HEK293 (cell line): ENCODE measurements around the gene HTR1D.
A peak's percentile ranks its signal among the peaks of the same experiment; 100 is the strongest.

Experiments used
- BCL11B ChIP-seq: fragments of 450-650 bp; formaldehyde crosslinking; IDR thresholded peaks from 2 replicates; pipeline ENCODE4 v1.5.1; 2016; ENCODE audit warnings: low read depth, missing biosample characterization, missing genetic modification characterization
- CTCF ChIP-seq: fragments of 450-650 bp; formaldehyde crosslinking; IDR thresholded peaks from 2 replicates; pipeline ENCODE4 v1.5.1; 2016; ENCODE audit warnings: missing biosample characterization, missing genetic modification characterization
- EGR2 ChIP-seq: fragments of 450-650 bp; formaldehyde crosslinking; IDR thresholded peaks from 2 replicates; pipeline ENCODE4 v1.5.1; 2016; ENCODE audit warnings: low read depth, missing biosample characterization, missing genetic modification characterization
- GLIS1 ChIP-seq: fragments of 450-650 bp; formaldehyde crosslinking; IDR thresholded peaks from 2 replicates; pipeline ENCODE4 v1.5.1; 2016; ENCODE audit warnings: missing biosample characterization, missing genetic modification characterization
- GLIS2 ChIP-seq: fragments of 450-650 bp; formaldehyde crosslinking; IDR thresholded peaks from 2 replicates; pipeline ENCODE4 v1.5.1; 2016; ENCODE audit warnings: missing biosample characterization, missing genetic modification characterization
- HIC1 ChIP-seq: fragments of 450-650 bp; formaldehyde crosslinking; IDR thresholded peaks from 2 replicates; pipeline ENCODE4 v1.5.1; 2016; ENCODE audit warnings: missing biosample characterization, missing genetic modification characterization
- HOXD13 ChIP-seq: sonication (generic); formaldehyde crosslinking; IDR thresholded peaks from 2 replicates; pipeline ENCODE4 v1.8.0; 2022; ENCODE audit warnings: missing genetic modification reagents, borderline replicate concordance
- OSR2 ChIP-seq: fragments of 450-650 bp; formaldehyde crosslinking; IDR thresholded peaks from 2 replicates; pipeline ENCODE4 v1.5.1; 2016; ENCODE audit warnings: missing biosample characterization, missing genetic modification characterization
- SALL2 ChIP-seq: fragments of 450-650 bp; formaldehyde crosslinking; IDR thresholded peaks from 2 replicates; pipeline ENCODE4 v1.5.0; 2017; ENCODE audit warnings: missing biosample characterization, mild to moderate bottlenecking, missing genetic modification characterization, borderline replicate concordance
- SP2 ChIP-seq: fragments of 450-650 bp; formaldehyde crosslinking; IDR thresholded peaks from 2 replicates; pipeline ENCODE4 v1.5.1; 2016; ENCODE audit warnings: missing biosample characterization, missing genetic modification characterization
- WT1 ChIP-seq: fragments of 450-650 bp; formaldehyde crosslinking; IDR thresholded peaks from 2 replicates; pipeline ENCODE4 v1.5.1; 2016; ENCODE audit warnings: missing biosample characterization, missing genetic modification characterization
- YY1 ChIP-seq: fragments of 450-650 bp; formaldehyde crosslinking; IDR thresholded peaks from 2 replicates; pipeline ENCODE4 v1.5.1; 2018; ENCODE audit warnings: missing biosample characterization, missing genetic modification characterization
- ZBTB7A ChIP-seq: fragments of 450-650 bp; formaldehyde crosslinking; IDR thresholded peaks from 2 replicates; pipeline ENCODE4 v1.5.1; 2016; ENCODE audit warnings: low read depth, missing biosample characterization, missing genetic modification characterization
- ZNF138 ChIP-seq: fragments of 450-650 bp; formaldehyde crosslinking; IDR thresholded peaks from 2 replicates; pipeline ENCODE4 v1.5.1; 2016; ENCODE audit warnings: missing biosample characterization, missing genetic modification characterization, borderline replicate concordance
- ZNF221 ChIP-seq: fragments of 450-650 bp; formaldehyde crosslinking; IDR thresholded peaks from 2 replicates; pipeline ENCODE4 v1.5.1; 2017; ENCODE audit warnings: missing biosample characterization, missing genetic modification characterization, borderline replicate concordance
- ZNF248 ChIP-seq: fragments of 450-650 bp; formaldehyde crosslinking; IDR thresholded peaks from 2 replicates; pipeline ENCODE4 v1.5.1; 2017; ENCODE audit warnings: missing biosample characterization, missing genetic modification characterization
- ZNF341 ChIP-seq: fragments of 450-650 bp; formaldehyde crosslinking; IDR thresholded peaks from 2 replicates; pipeline ENCODE4; 2016; ENCODE audit warnings: low read depth, missing biosample characterization, missing genetic modification characterization
- ZNF426 ChIP-seq: fragments of 450-650 bp; formaldehyde crosslinking; IDR thresholded peaks from 2 replicates; pipeline ENCODE4 v1.5.1; 2017; ENCODE audit warnings: missing biosample characterization, missing genetic modification characterization, mild to moderate bottlenecking, inconsistent platforms, moderate library complexity
- ZNF529 ChIP-seq: fragments of 450-650 bp; formaldehyde crosslinking; IDR thresholded peaks from 2 replicates; pipeline ENCODE4 v1.5.1; 2017; ENCODE audit warnings: missing genetic modification characterization, missing biosample characterization; ENCODE audit not compliant: insufficient replicate concordance
- ZNF76 ChIP-seq: fragments of 450-650 bp; formaldehyde crosslinking; IDR thresholded peaks from 2 replicates; pipeline ENCODE4; 2016; ENCODE audit warnings: low read depth, missing biosample characterization, missing genetic modification characterization, borderline replicate concordance
- ZNF791 ChIP-seq: fragments of 450-650 bp; formaldehyde crosslinking; IDR thresholded peaks from 2 replicates; pipeline ENCODE4 v1.5.1; 2016; ENCODE audit warnings: missing biosample characterization, missing genetic modification characterization
- ZNF830 ChIP-seq: fragments of 450-650 bp; IDR thresholded peaks from 2 replicates; pipeline ENCODE4 v1.5.0; 2018; ENCODE audit warnings: missing biosample characterization, missing genetic modification characterization, low read depth, mild to moderate bottlenecking, moderate library complexity
- ZSCAN16 ChIP-seq: fragments of 450-650 bp; formaldehyde crosslinking; IDR thresholded peaks from 2 replicates; pipeline ENCODE4 v1.5.1; 2016; ENCODE audit warnings: missing biosample characterization, missing genetic modification characterization
- TF ChIP-seq, protein P1 (sequence below): fragments of 450-650 bp; formaldehyde crosslinking; IDR thresholded peaks from 2 replicates; pipeline ENCODE4 v1.5.1; 2016; ENCODE audit warnings: missing biosample characterization, missing genetic modification characterization
- TF ChIP-seq, protein P2 (sequence below): fragments of 450-650 bp; formaldehyde crosslinking; IDR thresholded peaks from 2 replicates; pipeline ENCODE4 v1.5.1; 2016; ENCODE audit warnings: missing biosample characterization, missing genetic modification characterization

Gene HTR1D

DNA sequence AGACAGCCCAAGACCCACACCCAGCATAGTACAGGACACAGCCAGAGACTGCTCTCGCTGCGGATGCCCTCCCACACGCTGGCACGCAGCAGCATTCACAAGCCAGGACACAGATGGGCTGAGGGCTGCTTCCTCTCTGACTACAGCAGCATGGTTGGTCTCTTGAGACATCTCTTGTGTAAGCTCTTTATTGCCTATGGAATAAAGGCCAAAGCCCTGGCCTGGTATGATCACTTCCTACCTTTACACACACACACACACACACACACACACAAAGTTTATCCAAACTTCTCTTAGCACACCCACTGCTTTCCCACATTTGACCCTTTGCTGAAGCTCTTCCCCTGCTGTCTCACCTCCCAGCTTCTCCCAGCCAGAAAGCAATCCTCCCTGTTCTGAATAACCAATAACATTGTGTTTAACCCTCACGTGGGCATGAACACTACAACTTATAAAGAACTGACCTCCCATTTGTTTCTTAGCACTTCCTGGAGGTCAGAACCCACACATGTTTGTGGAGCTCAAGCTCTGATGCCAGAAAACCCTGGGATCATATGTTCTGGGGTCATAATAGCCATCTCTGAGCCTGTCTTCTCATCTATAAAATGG lies 47.5 kb downstream of the HTR1D start (continued):
- no peak for TF ChIP-seq OSR2
- no peak for TF ChIP-seq ZNF830
- TF ChIP-seq ZNF138 (tag by site-specific recombination) = no peak
- TF ChIP-seq HOXD13 (CRISPR knock-in tag) = no peak
- peak; percentile 78 for TF ChIP-seq WT1 (tag by site-specific recombination)
- TF ChIP-seq ZNF426 (tag by site-specific recombination) = no peak
- TF ChIP-seq GLIS1 = peak; percentile 7; the same call in 1 of the 2 replicates
- TF ChIP-seq BCL11B (tag by site-specific recombination) = no peak
- TF ChIP-seq SALL2 (tag by site-specific recombination) = no peak
- 0 out of 2 replicates have a peak, but pooled peaks have one; percentile 12 for TF ChIP-seq ZNF76 (tag by site-specific recombination)
- no peak for TF ChIP-seq ZSCAN16 (tag by site-specific recombination)
- TF ChIP-seq ZNF341 (tag by site-specific recombination) = peak; percentile 99
- TF ChIP-seq YY1 (tag by site-specific recombination) = no peak
- no peak for TF ChIP-seq ZNF529
- TF ChIP-seq ZNF248 (tag by site-specific recombination) = no peak
- TF ChIP-seq SP2 (tag by site-specific recombination) = peak; percentile 65
- TF ChIP-seq, protein P1, sequence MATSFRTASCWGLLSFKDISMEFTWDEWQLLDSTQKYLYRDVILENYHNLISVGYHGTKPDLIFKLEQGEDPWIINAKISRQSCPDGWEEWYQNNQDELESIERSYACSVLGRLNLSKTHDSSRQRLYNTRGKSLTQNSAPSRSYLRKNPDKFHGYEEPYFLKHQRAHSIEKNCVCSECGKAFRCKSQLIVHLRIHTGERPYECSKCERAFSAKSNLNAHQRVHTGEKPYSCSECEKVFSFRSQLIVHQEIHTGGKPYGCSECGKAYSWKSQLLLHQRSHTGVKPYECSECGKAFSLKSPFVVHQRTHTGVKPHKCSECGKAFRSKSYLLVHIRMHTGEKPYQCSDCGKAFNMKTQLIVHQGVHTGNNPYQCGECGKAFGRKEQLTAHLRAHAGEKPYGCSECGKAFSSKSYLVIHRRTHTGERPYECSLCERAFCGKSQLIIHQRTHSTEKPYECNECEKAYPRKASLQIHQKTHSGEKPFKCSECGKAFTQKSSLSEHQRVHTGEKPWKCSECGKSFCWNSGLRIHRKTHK (tag by site-specific recombination) = no peak
- no peak for TF ChIP-seq ZNF221
- TF ChIP-seq ZNF791 (tag by site-specific recombination) = no peak
- peak; percentile 98 for TF ChIP-seq EGR2 (tag by site-specific recombination)
- TF ChIP-seq ZBTB7A (tag by site-specific recombination) = no peak
- TF ChIP-seq CTCF = no peak
- TF ChIP-seq GLIS2 (tag by site-specific recombination) = peak; percentile 46
- TF ChIP-seq HIC1 (tag by site-specific recombination) = no peak
- TF ChIP-seq, protein P2, sequence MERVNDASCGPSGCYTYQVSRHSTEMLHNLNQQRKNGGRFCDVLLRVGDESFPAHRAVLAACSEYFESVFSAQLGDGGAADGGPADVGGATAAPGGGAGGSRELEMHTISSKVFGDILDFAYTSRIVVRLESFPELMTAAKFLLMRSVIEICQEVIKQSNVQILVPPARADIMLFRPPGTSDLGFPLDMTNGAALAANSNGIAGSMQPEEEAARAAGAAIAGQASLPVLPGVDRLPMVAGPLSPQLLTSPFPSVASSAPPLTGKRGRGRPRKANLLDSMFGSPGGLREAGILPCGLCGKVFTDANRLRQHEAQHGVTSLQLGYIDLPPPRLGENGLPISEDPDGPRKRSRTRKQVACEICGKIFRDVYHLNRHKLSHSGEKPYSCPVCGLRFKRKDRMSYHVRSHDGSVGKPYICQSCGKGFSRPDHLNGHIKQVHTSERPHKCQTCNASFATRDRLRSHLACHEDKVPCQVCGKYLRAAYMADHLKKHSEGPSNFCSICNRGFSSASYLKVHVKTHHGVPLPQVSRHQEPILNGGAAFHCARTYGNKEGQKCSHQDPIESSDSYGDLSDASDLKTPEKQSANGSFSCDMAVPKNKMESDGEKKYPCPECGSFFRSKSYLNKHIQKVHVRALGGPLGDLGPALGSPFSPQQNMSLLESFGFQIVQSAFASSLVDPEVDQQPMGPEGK (tag by site-specific recombination) = peak; percentile 41; the same call in 1 of the 2 replicates
